GM19463 (cell line): ENCODE data around the gene ABCF3.
"Not testable (repeated sequence)": the region's sequence is repeated elsewhere in the genome, so short reads cannot be mapped to it uniquely, and the experiment has no call there.

Experiments
- ATAC-seq: cut with Tn5 transposase; IDR thresholded peaks from one replicate; pipeline ENCODE4 v1.9.1; 2021; ENCODE audit warnings: mild to moderate bottlenecking, moderate library complexity; ENCODE audit not compliant: unreplicated experiment

ABCF3 gene, protein sequence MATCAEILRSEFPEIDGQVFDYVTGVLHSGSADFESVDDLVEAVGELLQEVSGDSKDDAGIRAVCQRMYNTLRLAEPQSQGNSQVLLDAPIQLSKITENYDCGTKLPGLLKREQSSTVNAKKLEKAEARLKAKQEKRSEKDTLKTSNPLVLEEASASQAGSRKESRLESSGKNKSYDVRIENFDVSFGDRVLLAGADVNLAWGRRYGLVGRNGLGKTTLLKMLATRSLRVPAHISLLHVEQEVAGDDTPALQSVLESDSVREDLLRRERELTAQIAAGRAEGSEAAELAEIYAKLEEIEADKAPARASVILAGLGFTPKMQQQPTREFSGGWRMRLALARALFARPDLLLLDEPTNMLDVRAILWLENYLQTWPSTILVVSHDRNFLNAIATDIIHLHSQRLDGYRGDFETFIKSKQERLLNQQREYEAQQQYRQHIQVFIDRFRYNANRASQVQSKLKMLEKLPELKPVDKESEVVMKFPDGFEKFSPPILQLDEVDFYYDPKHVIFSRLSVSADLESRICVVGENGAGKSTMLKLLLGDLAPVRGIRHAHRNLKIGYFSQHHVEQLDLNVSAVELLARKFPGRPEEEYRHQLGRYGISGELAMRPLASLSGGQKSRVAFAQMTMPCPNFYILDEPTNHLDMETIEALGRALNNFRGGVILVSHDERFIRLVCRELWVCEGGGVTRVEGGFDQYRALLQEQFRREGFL

DNA sequence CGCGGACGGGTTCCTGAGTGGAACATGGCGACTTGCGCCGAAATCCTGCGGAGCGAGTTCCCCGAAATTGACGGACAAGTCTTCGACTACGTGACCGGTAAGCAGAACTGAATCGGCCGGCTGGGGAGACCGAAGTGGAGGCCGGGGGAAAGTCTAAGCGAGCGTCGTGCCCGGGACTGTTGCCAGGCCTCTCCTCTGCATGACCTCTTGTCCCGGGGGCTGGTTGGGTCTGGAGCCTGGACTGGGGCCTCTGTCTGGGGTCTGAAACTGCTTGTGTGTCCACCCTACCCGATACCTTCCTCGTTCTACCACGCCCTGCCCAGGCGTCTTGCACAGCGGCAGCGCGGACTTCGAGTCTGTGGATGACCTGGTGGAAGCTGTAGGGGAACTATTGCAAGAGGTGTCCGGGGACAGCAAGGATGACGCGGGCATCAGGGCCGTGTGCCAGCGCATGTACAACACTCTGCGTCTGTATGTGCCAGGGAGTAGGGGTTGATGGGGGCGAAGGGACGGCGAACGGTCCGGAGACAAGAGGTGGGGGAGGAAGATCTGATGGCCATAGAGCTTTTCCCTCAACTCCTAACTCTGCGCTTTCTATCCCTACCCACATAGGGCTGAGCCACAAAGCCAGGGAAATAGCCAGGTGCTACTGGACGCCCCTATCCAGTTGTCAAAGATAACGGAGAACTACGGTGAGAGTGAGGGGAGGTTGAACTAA lies at the start of gene ABCF3:
TSS of gene ABCF3 (plus strand) at position 16 of the 718 bp plus-strand sequence. CDS start at position 25, 9 bp downstream.
- ATAC-seq = peak; percentile 17

DNA sequence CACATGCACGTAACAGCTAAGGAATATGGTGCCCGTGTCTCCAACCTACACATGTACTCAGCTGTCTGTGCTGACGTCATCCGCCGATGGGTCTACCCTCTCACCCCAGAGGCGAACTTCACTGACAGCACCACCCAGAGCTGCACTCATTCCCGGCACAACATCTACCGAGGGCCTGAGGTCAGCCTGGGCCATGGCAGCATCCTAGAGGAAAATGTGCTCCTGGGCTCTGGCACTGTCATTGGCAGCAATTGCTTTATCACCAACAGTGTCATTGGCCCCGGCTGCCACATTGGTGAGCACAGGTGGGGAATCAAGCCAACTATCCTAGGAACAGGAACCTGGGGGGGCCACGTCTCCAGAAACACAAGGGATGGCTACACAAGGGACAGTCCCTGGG lies 45.6 kb upstream of the ABCF3 start:
- no peak for ATAC-seq

DNA sequence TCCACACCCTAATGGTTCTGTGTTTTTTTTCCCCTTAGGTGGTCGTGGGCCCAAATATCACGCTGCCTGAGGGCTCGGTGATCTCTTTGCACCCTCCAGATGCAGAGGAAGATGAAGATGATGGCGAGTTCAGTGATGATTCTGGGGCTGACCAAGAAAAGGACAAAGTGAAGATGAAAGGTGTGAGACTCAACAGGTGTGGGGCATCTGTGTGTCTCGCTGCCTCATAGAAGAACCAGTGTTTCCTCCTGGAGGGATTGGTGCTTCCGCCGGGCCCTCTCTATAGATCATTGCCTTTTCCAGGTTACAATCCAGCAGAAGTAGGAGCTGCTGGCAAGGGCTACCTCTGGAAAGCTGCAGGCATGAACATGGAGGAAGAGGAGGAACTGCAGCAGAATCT lies 43.8 kb upstream of the ABCF3 start:
- no peak for ATAC-seq

DNA sequence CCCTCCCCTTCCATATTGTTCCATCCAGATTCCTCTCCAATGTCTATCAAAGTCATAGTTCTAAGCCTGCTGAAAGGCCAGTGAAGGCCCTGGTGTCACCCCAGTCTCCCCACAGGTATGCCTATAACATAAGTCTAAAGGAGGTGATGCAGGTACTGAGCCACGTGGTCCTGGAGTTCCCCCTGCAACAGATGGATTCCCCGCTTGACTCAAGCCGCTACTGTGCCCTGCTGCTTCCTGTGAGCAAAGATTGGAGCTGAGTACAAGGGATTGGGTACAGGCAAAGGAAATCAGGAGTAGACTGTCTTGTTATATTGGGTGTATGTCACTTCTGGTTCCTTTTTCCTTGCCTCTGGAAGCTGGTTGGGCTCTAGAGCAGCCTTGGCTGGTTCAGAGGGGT lies 42.7 kb upstream of the ABCF3 start:
- ATAC-seq = no peak

DNA sequence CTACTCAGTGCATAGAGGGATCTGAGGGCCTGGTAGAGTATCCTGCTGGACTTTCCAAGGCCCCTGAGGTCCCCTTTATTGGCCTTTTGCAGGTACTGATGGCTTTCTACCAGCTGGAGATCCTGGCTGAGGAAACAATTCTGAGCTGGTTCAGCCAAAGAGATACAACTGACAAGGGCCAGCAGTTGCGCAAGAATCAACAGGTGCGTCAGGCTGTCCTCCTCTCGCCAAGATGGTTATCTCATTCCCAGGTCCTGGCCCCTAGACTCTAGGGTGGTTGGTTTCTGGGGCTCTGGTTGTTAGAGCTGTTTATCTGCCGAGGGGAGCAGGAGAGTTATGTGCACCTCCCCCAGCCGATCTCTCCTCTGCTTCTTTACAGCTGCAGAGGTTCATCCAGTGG lies 41.5 kb upstream of the ABCF3 start:
- ATAC-seq = no peak

DNA sequence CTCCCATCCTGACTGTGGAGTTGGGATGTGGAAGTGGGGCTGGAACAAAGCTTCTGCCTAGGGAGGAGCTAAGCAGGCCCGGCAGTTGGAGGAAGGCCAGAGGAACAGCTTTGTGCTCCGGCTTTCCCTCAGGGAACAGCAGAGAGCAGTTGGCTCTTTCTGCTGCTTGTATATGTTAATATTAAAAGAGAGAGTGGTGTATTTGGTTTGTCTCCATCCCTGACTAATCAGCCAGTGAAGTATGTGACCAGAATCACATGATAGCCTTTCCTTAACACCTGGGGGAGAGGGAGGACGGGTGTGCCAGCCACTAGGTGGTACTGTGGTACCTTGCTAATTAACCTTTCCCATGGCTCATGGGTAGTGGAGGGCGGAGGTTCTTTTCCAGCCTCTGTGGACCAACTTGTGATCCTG lies 40.9 kb upstream of the ABCF3 start:
- ATAC-seq = no peak

DNA sequence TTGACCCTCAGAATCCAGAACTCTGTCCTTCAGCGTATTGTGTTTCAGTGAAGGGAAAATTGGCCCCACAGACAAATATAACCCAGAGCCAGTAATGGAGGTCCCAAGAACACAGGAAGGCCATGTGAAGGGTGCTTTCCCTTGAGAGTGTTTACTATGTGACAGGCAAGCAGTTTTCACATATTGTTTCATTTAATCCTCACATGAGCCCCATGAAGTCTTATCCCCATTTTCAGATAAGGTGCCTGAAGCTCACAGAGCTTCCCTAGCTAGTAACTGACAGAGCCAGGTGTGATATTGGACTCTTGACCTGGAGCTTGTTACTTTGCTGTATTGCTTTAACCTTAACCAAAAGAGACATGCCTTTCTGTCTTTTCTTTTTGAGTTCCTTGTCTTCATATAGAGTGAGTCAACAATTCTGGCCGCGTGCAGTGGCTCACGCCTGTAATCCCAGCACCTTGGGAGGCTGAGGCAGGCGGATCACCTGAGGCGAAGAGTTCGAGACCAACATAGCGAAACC lies 40.2 kb upstream of the ABCF3 start:
- ATAC-seq = no peak

DNA sequence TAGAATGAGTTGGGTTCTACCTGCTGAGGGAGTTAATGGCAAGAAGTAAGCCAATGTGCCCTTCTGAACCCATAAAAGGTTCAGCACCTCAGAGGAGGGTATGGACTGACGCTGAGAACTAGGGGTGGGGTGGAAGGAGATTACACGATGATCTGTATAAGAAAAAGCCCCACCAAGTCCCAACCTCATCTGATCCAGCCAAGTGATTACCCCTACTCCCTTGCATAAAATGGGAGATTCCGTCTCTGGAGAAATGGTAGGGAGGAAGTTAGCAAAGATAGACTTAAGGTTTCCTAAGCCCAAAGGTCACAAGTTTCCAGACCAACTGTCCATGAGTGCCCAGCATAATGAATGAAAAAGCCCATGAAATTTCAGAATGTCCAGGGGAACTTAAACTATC lies 37.9 kb upstream of the ABCF3 start:
- no peak for ATAC-seq

DNA sequence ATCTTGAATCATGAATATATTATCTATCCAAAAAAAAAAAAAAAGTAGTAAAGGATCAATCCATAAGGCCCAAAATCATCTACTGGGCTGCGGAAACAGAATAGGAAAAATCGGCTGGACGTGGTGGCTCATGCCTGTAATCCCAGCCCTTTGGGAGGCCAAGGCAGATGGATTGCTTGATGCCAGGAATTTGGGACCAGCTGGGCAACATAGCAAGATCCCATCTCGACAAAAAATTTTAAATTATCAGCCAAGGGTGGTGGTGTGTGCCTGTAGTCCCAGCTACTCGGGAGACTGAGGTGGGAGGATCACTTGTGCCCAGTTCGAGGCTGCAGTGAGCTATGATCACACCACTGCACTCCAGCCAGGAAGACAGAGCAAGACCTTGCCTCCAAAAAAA lies 36.9 kb upstream of the ABCF3 start:
- no peak for ATAC-seq

DNA sequence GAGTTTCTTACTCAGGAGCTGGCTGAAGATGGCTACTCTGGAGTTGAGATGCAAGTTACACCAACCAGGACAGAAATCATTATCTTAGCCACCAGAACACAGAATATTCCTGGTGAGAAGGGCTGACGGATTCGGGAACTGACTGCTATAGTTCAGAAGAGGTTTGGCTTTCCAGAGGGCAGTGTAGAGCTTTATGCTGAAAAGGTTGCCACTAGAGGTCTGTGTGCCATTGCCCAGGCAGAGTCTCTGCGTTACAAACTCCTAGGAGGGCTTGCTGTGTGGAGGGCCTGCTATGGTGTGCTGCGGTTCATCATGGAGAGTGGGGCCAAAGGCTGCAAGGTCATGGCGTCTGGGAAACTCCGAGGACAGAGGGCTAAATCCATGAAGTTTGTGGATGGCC lies 36.2 kb upstream of the ABCF3 start:
- not testable (repeated sequence) for ATAC-seq

DNA sequence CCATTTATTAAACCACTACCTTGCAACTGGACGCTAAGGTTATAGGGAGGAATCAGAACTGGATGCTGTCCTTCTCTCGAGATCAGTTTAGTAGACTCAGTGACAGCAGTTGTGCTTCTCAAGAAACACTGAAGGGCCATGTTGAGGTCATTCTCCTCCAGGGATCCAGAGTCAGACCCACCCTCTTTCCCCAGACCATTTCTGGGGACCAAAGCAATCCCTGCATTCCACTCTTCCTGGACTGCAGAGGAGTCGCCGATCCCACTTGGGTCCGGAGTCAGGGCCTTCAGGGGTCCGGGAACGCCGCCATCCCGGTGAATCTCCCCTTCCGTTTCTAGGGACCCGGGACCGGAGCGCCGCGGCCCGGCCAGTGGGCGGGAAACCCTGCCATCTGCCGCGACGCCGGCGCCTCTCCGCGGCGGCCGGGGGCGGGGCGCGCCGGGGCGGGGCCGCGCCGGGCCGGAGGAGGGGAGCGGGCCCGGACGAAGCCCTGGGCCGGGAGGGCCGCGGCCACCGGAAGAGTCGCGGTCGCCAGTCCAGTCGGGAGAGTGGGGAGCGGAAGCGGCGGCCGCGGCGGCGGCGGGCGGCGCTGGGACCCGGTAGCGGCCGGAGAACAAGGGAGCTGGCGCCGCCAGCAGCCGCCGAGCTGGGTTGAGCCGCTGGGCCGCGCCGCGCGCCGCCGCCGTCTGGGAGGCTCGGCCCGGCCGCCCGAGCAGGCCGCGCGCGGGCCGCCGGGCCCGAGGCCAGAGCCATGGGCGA lies 30.9 kb upstream of the ABCF3 start, which contains the start of gene DVL3:
TSS of gene DVL3 (plus strand) at position 493 of the 759 bp plus-strand sequence. CDS start at position 752, 259 bp downstream.
- peak; percentile 85 for ATAC-seq

DNA sequence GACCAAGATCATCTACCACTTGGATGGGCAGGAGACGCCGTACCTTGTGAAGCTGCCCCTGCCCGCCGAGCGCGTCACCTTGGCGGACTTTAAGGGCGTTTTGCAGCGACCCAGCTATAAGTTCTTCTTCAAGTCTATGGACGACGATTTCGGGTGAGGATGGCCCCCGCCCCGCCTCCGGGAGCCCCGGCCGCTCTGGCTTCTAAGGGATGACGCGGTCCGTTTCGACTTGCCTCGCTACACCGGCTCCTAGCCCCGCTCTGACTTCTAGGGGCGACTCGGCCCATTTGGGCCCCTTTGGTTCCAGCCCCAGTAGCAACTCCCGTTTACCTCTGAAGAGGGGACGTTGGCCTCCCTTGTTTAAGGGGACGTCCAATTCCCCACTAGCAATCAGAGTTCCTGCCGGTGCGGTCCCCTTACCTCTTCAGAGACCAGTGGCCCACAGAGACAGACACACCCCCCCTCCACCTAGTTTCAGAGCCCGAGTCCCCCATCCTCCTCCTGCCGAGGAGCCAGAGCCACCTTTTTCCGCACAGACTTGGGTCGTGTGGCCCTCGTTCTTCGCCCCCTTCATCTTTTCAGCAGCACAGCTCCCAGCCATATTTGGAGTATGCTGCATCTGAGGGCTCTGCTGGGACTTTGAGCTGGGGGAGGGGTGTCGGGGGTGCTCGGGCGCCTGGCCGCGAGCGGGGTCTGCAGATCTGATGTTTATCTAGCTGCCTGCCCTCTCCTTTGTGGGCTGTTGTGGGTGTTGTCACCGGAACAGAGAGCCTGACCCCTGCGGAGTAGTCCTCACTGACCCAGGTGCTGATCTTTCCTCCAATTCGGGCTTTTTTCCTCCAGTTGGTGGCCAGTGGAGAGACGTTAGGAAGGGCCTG lies 30.1 kb upstream of the ABCF3 start:
- peak; percentile 19 for ATAC-seq

DNA sequence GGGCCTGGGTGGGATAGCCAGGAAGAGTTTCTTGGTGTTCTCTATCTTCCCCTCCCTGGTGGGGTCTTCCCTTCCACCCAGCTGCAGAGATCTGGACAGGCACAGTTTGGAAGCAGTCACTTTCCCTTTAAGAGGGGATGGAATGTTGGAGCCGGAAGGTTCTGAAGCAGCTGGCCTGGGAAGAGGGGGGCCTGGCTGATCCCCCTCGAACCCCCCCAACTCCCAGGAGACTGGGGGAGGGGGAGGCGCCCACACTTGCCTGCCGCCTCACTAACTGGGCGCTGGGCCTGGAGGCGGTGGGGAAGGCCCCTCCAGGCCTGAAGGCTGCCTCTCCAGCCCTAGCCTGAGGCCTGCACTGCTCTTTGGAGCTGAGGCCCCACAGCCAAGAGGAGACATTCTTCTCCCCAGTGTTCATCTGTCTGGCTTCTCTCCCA lies 29.5 kb upstream of the ABCF3 start:
- no peak for ATAC-seq

DNA sequence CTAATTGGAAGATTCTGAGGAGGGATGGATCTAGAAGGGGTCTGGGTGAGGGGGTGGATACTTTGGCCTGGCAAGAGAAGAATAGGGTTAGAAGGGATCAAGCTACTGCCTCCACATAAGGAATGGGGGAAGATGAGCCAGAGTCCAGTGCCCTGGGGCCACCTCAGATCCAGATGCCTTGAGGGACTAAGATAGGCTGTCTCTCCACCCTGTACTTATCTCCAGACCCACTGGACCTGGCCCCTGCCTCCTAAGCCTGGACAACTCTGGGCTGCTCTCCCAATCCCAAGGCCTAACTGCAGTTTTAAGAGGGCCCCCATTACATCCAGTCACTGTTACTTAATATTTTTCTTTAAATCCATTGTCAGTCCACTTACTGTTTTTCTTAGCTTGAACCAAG lies 28.8 kb upstream of the ABCF3 start:
- ATAC-seq = no peak

DNA sequence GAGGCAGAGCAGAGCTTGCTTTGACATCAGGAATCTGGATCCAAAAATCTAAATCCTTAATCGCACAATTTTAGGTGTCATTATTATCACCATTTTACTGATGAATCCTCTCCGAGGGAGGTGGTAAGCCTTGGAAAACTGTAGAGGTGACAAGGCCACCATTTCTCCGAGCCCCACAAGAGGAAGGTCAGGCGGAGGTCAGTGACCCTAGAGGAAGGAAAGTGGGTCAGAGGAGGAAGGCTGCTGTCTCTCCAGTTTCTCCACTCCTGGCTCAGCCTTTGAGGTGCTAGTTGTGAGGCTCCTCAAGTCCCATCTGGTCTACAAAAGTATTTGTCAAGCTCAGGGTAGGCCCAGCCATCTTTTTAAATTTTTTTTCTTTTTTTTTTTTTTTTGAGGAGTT lies 27.6 kb upstream of the ABCF3 start:
- ATAC-seq = no peak

DNA sequence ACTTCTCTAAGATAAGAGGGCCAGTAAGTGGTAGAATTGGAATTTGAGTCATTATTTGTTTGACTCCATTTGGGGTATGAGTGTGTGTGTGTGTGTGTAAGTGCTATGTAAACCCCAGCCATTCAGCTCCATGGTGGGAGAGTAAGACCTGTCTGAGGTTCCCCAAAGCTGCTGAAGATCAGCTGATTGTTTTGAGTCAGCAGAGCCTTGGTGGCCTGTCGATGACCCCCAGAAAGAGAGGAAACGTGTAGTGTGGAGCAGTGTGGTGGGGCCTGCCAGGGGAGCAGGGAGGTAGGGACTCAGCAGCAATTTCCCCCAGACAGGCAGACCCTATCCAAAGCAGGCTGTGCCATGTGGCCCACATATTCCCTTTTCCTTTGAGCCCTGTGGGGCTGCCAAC lies 25.5 kb upstream of the ABCF3 start:
- ATAC-seq = peak; percentile 47

DNA sequence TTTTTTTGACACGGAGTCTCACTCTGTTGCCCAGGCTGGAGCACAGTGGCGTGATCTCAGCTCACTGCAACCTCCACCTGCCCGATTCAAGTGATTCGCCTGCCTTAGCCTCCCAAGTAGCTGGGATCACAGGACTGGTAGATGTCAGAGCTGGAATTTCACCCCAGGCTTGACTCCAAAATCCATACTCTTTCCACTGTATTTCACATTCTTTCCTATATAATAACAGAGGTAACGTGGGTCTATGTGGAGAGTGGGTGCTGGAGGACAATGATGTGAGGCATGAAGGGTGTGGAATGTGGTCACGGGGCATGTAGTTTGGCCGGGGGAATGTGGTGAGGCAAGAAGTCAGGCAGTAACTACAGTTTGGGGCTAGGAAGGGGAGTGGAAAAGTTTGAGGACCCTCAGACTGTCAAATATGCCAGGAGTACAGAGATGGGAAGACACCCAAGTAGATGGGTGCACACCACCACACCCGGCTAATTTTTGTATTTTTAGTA lies 23.4 kb upstream of the ABCF3 start:
- ATAC-seq = not testable (repeated sequence)

DNA sequence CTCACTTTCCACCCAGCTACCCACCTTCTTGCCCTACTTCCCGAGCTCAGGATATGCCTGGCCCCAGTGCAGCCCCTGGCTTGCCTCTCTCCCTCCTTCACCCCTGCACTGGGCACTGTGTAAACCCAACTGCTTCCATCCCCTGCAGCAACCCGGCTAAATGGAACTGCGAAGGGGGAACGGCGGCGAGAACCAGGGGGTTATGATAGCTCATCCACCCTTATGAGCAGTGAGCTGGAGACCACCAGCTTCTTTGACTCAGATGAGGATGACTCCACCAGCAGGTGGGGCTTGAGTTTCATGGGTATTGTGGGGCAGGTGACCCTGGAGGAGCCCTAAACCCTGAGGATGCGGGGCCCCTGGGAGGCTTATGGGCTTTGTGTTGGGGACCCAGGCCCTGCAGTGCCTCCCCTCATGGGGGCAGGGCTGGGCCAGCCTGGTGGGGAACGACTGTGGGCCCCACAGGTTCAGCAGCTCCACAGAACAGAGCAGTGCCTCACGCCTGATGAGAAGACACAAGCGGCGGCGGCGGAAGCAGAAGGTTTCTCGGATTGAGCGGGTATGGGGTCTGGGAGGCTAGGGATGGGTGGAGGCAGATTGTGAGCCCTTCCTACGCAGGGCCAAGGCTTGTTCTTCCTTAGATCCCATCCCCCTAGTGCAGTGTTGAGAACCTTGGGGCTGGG lies 21.2 kb upstream of the ABCF3 start:
- ATAC-seq = no peak

DNA sequence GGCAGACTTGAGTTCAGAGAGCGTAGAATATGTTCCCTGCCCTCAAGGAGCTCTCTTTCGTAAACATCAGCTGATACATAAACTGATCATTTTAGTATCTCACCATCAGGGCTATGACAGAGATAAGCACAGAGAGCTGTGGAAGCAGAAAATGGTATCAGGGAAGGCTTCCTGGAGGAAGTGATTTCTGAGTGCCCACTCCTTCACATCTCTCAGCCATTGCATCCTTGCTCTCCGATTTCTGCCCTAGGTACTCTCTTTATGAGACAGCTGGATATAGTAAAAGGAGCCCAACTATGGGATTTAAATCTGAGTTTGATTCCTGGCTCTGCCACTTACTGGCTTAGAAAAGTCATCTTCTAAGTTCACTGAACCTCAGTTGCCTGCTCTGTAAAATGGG lies 20.5 kb upstream of the ABCF3 start:
- no peak for ATAC-seq
